Measurements from ENCODE around the gene BMP4. TPM values are rescaled to one million over a fixed set of nuclear protein-coding genes. Genes with fewer than 3 reads are reported as not detected.

The BMP4 gene
- total RNA-seq, 1 experiment from 2014 or later: 12.2 TPM

GRCh38 chr14:53927171-53927570, 29.5 kb downstream of the BMP4 start:
- no peak for TF ChIP-seq CTCF (conservative IDR thresholded peaks at IDR 0.05)
- Histone ChIP-seq H3K4ac (ENCODE audit: low read depth, low read length) (no peak overlapping the region), H3K9me3 (ENCODE audit: control insufficient read depth, low read depth, low read length) (no peaks in the 10 kb centered on the region), H3K79me1 (ENCODE audit: insufficient read depth, low read depth, low read length, poor library complexity, severe bottlenecking) (no peaks in the 10 kb centered on the region), H3K27ac (ENCODE audit: insufficient read length, low read depth, low read length) (no peak overlapping the region), H2BK5ac (ENCODE audit: insufficient read length, low read length) (no peak overlapping the region), H2BK12ac (ENCODE audit: insufficient read length, low read depth, low read length) (no peak overlapping the region), H2BK15ac (ENCODE audit: low read depth, low read length) (no peak overlapping the region), H3K14ac (ENCODE audit: insufficient read depth, low read length) (no peak overlapping the region), H4K20me1 (ENCODE audit: control insufficient read depth, insufficient read depth, insufficient read length) (no peaks in the 10 kb centered on the region), H3K56ac (ENCODE audit: insufficient read length, low read depth, low read length) (no peak overlapping the region), H3K4me1 (ENCODE audit: insufficient read depth, low read length) (no peaks in the 10 kb centered on the region), H3K4me2 (ENCODE audit: insufficient read depth, insufficient read length, low read length) (no peak overlapping the region), H3T11ph (ENCODE audit: low read length) (no peak overlapping the region), H2BK120ac (ENCODE audit: low read depth, low read length, poor library complexity, severe bottlenecking) (no peak overlapping the region), H2AFZ (ENCODE audit: low read length) (no peak overlapping the region), H2BK20ac (ENCODE audit: low read depth, low read length, poor library complexity, severe bottlenecking) (no peak overlapping the region), H4K8ac (replicated peaks; ENCODE audit: insufficient read length, low read depth, low read length) (no peak overlapping the region), H3K23me2 (ENCODE audit: insufficient read length, low read depth, low read length, poor library complexity, severe bottlenecking) (no peaks in the 10 kb centered on the region), H3K79me2 (ENCODE audit: insufficient read depth, low read length) (no peaks in the 10 kb centered on the region), H3K18ac (ENCODE audit: insufficient read length, low read depth, low read length) (no peak overlapping the region), H3K27me3 (ENCODE audit: insufficient read depth, low read length) (no peaks in the 10 kb centered on the region), H3K23ac (ENCODE audit: insufficient read length, low read depth, low read length) (no peak overlapping the region), H2AK5ac (ENCODE audit: insufficient read length, low read length) (no peak overlapping the region), H4K5ac (ENCODE audit: insufficient read length, low read depth, low read length) (no peak overlapping the region), H3K9ac (ENCODE audit: extremely low read depth, insufficient read length, low read length) (no peak overlapping the region), H4K91ac (ENCODE audit: insufficient read length, low read depth, low read length) (no peak overlapping the region)
- no peak overlapping the region for H3K4me3 Mint-ChIP-seq
- H3K27me3 Mint-ChIP-seq (ENCODE audit: low read depth): no peaks in the 10 kb centered on the region; the same call in 1 of the 2 replicates
- H3K4me1 Mint-ChIP-seq: peaks cover 12 to 20% of the 10 kb centered on the region in 2 experiments
- H3K27ac Mint-ChIP-seq: no peak overlapping the region; a peak in 1 of 7 replicates
- no peaks in the 10 kb centered on the region for H3K36me3 Mint-ChIP-seq (ENCODE audit: insufficient read depth in 1 of 3, low read depth in 3 of 3)
- no peak for DNase-seq
- no CpG with 5 or more reads among the region's 5 CpGs for WGBS (ENCODE audit: extremely low coverage, insufficient read length, low lambda C conversion rate)
- no peaks in the 10 kb centered on the region; a peak in 1 of 5 replicates for H3K9me3 Mint-ChIP-seq

Measured in H9 (cell line).